Measurements from ENCODE around the gene LGALS13. TPM values are rescaled to one million over a fixed set of nuclear protein-coding genes. Genes with fewer than 3 reads are reported as not detected.

The LGALS13 gene, protein sequence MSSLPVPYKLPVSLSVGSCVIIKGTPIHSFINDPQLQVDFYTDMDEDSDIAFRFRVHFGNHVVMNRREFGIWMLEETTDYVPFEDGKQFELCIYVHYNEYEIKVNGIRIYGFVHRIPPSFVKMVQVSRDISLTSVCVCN
- polyA plus RNA-seq = not detected
- long read RNA-seq, donor 1 = 0 reads
- long read RNA-seq, donor 2 = 0 reads
- long read RNA-seq, donor 3 = 0 reads
- long read RNA-seq, donor 4 = 0 reads
- long read RNA-seq, donor 5 = 0 reads
- long read RNA-seq, donor 6 = 0 reads
- long read RNA-seq, donor 7 = 0 reads
- long read RNA-seq, donor 8 = 0 reads
- long read RNA-seq, donor 9 = 0 reads
- long read RNA-seq, donor 10 = 0 reads

DNA sequence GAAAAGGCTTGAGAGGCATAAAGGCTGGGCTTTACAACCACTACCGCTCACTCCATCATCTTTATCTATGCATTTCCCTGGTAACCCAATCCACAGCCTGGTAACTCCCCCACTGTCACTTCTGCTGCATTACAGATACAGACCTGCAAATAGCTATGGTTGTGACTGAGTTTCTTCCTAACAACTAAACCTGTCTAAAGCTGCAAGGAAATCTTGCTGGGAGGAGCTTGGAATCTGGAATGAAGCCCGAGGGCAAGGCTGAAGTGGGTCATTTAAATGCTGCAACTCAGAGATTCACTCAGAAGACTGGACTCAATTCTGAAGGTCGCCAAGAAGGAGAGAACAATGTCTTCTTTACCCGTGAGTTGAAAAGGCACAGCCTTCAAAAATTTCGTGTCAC, at the start of gene LGALS13:
TSS of gene LGALS13 (plus strand) at position 301 of the 400 bp plus-strand sequence. CDS start at position 346, 45 bp downstream.
- H3K9me3 ChIP-seq (ENCODE audit: control insufficient read depth in 2 of 2, insufficient read depth in 1 of 2, low read depth in 1 of 2, low read length in 1 of 2) = no peaks in the 10 kb centered on the region
- no peak for FAIRE-seq
- no peak within 1 kb of the TSS for H3K27ac ChIP-seq (ENCODE audit: low read depth in 1 of 3, low read length in 2 of 3)
- no peaks in the 10 kb centered on the region for H3K27me3 ChIP-seq (ENCODE audit: control insufficient read depth in 3 of 3, insufficient read depth in 3 of 3, low read length in 3 of 3)
- H3K4me3 ChIP-seq (ENCODE audit: low read depth in 1 of 3, low read length in 3 of 3) = no peak within 1 kb of the TSS
- H3K36me3 ChIP-seq (ENCODE audit: control insufficient read depth in 3 of 3, insufficient read depth in 2 of 3, low read depth in 1 of 3, low read length in 3 of 3) = no peaks in the 10 kb centered on the region
- no peaks in the 10 kb centered on the region for H3K4me1 ChIP-seq (ENCODE audit: control insufficient read depth in 3 of 3, insufficient read depth in 2 of 3, low read depth in 1 of 3, low read length in 2 of 3)
- WGBS, 3 donors = 23 to 35% (median 24%) methylated on average over 5 of the region's 5 CpGs
- no peak for DNase-seq

- Histone ChIP-seq H3K4me1 (ENCODE audit: control insufficient read depth in 3 of 3, insufficient read depth in 2 of 3, low read depth in 1 of 3, low read length in 2 of 3) (no peaks in the 10 kb centered on the region), H3K27ac (ENCODE audit: low read depth in 1 of 3, low read length in 2 of 3) (no peak overlapping the region), H3K4me3 (ENCODE audit: low read depth in 1 of 3, low read length in 3 of 3) (no peak overlapping the region), H3K36me3 (ENCODE audit: control insufficient read depth in 3 of 3, insufficient read depth in 2 of 3, low read depth in 1 of 3, low read length in 3 of 3) (no peaks in the 10 kb centered on the region), H3K27me3 (ENCODE audit: control insufficient read depth in 3 of 3, insufficient read depth in 3 of 3, low read length in 3 of 3) (no peaks in the 10 kb centered on the region), H3K9me3 (ENCODE audit: control insufficient read depth in 2 of 2, insufficient read depth in 1 of 2, low read depth in 1 of 2, low read length in 1 of 2) (no peaks in the 10 kb centered on the region)
- FAIRE-seq = no peak
- DNase-seq = no peak
- WGBS, 3 donors = 51 to 64% (median 52%) methylated on average over 7 of the region's 7 CpGs
Measured at GRCh38 chr19:39553082-39553652, 49.2 kb upstream of the LGALS13 start.

DNA sequence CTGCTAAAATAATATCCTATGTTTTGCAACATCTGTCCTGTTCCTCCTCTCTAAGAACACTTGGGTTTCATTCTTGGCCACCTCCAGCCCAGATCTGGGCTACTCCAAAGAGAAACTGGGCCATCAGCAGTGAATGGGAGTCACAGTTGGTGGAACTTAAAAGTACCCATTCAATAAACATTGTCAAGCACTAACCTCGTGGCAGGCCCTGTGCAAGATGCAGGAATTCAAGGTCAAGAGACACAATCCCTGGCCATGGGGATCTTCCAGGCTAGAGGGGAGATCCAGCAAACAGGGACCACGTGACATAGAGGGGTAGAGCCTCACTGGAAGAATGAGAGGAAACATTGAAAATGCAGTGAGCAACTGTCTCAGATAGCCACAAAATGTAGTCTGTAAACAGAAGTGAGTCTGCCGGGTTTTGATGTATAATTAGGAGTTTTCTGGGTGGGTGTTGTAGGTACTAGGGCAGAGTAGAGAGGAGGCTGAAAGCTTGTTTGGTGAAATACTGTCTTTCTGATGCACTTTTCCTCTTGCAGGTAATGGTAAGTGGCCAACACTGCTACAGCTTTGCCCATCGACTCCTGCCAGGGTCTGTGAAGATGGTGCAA, 47.5 kb upstream of the LGALS13 start:
- no peak for FAIRE-seq
- H3K4me1 ChIP-seq (ENCODE audit: control insufficient read depth in 3 of 3, insufficient read depth in 2 of 3, low read depth in 1 of 3, low read length in 2 of 3) = no peaks in the 10 kb centered on the region
- no peak overlapping the region for H3K27ac ChIP-seq (ENCODE audit: low read depth in 1 of 3, low read length in 2 of 3)
- H3K4me3 ChIP-seq (ENCODE audit: low read depth in 1 of 3, low read length in 3 of 3) = no peak overlapping the region
- no peaks in the 10 kb centered on the region for H3K9me3 ChIP-seq (ENCODE audit: control insufficient read depth in 2 of 2, insufficient read depth in 1 of 2, low read depth in 1 of 2, low read length in 1 of 2)
- 63 to 68% (median 66%) methylated on average over 4 of the region's 4 CpGs for WGBS, 3 donors
- no peaks in the 10 kb centered on the region for H3K36me3 ChIP-seq (ENCODE audit: control insufficient read depth in 3 of 3, insufficient read depth in 2 of 3, low read depth in 1 of 3, low read length in 3 of 3)
- DNase-seq = no peak
- H3K27me3 ChIP-seq (ENCODE audit: control insufficient read depth in 3 of 3, insufficient read depth in 3 of 3, low read length in 3 of 3) = no peaks in the 10 kb centered on the region

GRCh38 chr19:39555883-39556282, 46.4 kb upstream of the LGALS13 start:
- Histone ChIP-seq H3K9me3 (ENCODE audit: control insufficient read depth in 2 of 2, insufficient read depth in 1 of 2, low read depth in 1 of 2, low read length in 1 of 2) (no peaks in the 10 kb centered on the region), H3K4me3 (ENCODE audit: low read depth in 1 of 3, low read length in 3 of 3) (no peak overlapping the region), H3K27ac (ENCODE audit: low read depth in 1 of 3, low read length in 2 of 3) (no peak overlapping the region), H3K4me1 (ENCODE audit: control insufficient read depth in 3 of 3, insufficient read depth in 2 of 3, low read depth in 1 of 3, low read length in 2 of 3) (no peaks in the 10 kb centered on the region), H3K27me3 (ENCODE audit: control insufficient read depth in 3 of 3, insufficient read depth in 3 of 3, low read length in 3 of 3) (no peaks in the 10 kb centered on the region), H3K36me3 (ENCODE audit: control insufficient read depth in 3 of 3, insufficient read depth in 2 of 3, low read depth in 1 of 3, low read length in 3 of 3) (no peaks in the 10 kb centered on the region)
- no peak for FAIRE-seq
- WGBS, 3 donors = 41 to 69% (median 50%) methylated on average over 1 of the region's 1 CpG
- DNase-seq = no peak

GRCh38 chr19:39557811-39558623, 44.3 kb upstream of the LGALS13 start:
- WGBS, 3 donors = 29 to 55% (median 34%) methylated on average over 5 of the region's 5 CpGs
- peak; percentile 8 to 45 for DNase-seq

DNA sequence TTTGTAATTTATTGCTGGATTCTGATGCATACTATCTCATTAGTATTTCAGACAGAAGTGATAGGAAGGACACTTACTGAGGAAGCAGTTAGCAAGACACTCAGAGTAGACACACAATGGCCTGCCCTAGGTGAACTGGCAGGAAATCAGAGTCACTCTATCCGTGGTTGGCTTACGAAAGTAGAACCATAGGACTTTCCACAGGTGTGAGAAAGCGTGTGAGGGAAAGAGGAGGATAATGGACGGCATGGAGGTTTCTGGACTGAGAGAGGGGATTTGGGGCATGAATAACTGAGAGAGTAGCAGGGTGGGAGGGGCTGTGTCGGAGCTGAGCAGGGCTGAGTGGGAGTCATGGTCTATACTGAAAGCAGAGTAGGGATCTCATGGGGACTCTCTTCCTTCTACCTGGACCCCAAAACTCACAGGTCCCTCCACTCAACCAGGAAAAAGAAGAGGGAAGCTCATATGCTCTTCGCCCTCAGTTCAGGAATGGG, 43.7 kb upstream of the LGALS13 start:
- FAIRE-seq (no peak), DNase-seq (peak in 1 of 2 donors; percentile 22)
- peaks cover 0 to 3% (median 0%) of the 10 kb centered on the region in 3 donors for H3K27me3 ChIP-seq (ENCODE audit: control insufficient read depth in 3 of 3, insufficient read depth in 3 of 3, low read length in 3 of 3)
- H3K4me1 ChIP-seq (ENCODE audit: control insufficient read depth in 3 of 3, insufficient read depth in 2 of 3, low read depth in 1 of 3, low read length in 2 of 3) = no peaks in the 10 kb centered on the region
- H3K9me3 ChIP-seq (ENCODE audit: control insufficient read depth in 2 of 2, insufficient read depth in 1 of 2, low read depth in 1 of 2, low read length in 1 of 2) = no peaks in the 10 kb centered on the region
- no peak overlapping the region for H3K4me3 ChIP-seq (ENCODE audit: low read depth in 1 of 3, low read length in 3 of 3)
- no peaks in the 10 kb centered on the region for H3K36me3 ChIP-seq (ENCODE audit: control insufficient read depth in 3 of 3, insufficient read depth in 2 of 3, low read depth in 1 of 3, low read length in 3 of 3)
- WGBS, 3 donors = 50 to 63% (median 57%) methylated on average over 6 of the region's 6 CpGs
- H3K27ac ChIP-seq (ENCODE audit: low read depth in 1 of 3, low read length in 2 of 3) = peak overlapping the region in 1 of 3 donors; percentile 14

More at GRCh38 chr19:39557811-39558623, 44.3 kb upstream of the LGALS13 start:
- no peak overlapping the region for H3K4me3 ChIP-seq (ENCODE audit: low read depth in 1 of 3, low read length in 3 of 3)
- no peaks in the 10 kb centered on the region for H3K9me3 ChIP-seq (ENCODE audit: control insufficient read depth in 2 of 2, insufficient read depth in 1 of 2, low read depth in 1 of 2, low read length in 1 of 2)
- no peaks in the 10 kb centered on the region for H3K4me1 ChIP-seq (ENCODE audit: control insufficient read depth in 3 of 3, insufficient read depth in 2 of 3, low read depth in 1 of 3, low read length in 2 of 3)
- H3K36me3 ChIP-seq (ENCODE audit: control insufficient read depth in 3 of 3, insufficient read depth in 2 of 3, low read depth in 1 of 3, low read length in 3 of 3) = no peaks in the 10 kb centered on the region
- H3K27me3 ChIP-seq (ENCODE audit: control insufficient read depth in 3 of 3, insufficient read depth in 3 of 3, low read length in 3 of 3) = peaks cover 0 to 2% (median 0%) of the 10 kb centered on the region in 3 donors
- no peak for FAIRE-seq
- H3K27ac ChIP-seq (ENCODE audit: low read depth in 1 of 3, low read length in 2 of 3) = peak overlapping the region in 2 of 3 donors; percentile 35 to 73

DNA sequence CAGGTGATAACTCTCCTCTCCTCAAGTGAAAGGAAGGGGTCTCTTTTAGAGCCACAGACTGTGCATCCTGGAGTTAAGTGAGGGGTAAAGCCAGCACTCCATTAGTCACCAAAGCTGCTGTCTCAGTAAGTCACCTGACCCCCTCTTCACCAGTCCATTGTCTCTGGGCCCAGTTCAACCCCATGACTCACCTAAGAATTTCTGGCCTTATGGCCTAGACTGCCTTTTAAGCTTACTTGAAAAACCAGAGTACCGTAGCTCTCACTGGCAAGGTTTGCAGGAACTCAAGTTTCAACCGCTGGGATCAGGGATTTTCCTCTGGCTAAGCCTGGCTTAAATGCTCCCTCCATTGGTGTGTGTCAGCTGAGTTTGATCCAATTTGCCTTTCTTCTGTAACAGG, 38.9 kb upstream of the LGALS13 start:
- peaks cover 0 to 3% (median 0%) of the 10 kb centered on the region in 3 donors for H3K27me3 ChIP-seq (ENCODE audit: control insufficient read depth in 3 of 3, insufficient read depth in 3 of 3, low read length in 3 of 3)
- DNase-seq (no peak), FAIRE-seq (no peak)
- no peak overlapping the region for H3K4me3 ChIP-seq (ENCODE audit: low read depth in 1 of 3, low read length in 3 of 3)
- no peaks in the 10 kb centered on the region for H3K9me3 ChIP-seq (ENCODE audit: control insufficient read depth in 2 of 2, insufficient read depth in 1 of 2, low read depth in 1 of 2, low read length in 1 of 2)
- H3K36me3 ChIP-seq (ENCODE audit: control insufficient read depth in 3 of 3, insufficient read depth in 2 of 3, low read depth in 1 of 3, low read length in 3 of 3) = no peaks in the 10 kb centered on the region
- H3K27ac ChIP-seq (ENCODE audit: low read depth in 1 of 3, low read length in 2 of 3) = no peak overlapping the region
- H3K4me1 ChIP-seq (ENCODE audit: control insufficient read depth in 3 of 3, insufficient read depth in 2 of 3, low read depth in 1 of 3, low read length in 2 of 3) = no peaks in the 10 kb centered on the region
- WGBS, 3 donors = 75 to 83% (median 80%) methylated on average over 2 of the region's 2 CpGs

- no peak for FAIRE-seq
- WGBS, 3 donors = 37 to 51% (median 48%) methylated on average over 3 of the region's 3 CpGs
- no peaks in the 10 kb centered on the region for H3K36me3 ChIP-seq (ENCODE audit: control insufficient read depth in 3 of 3, insufficient read depth in 2 of 3, low read depth in 1 of 3, low read length in 3 of 3)
- no peaks in the 10 kb centered on the region for H3K4me1 ChIP-seq (ENCODE audit: control insufficient read depth in 3 of 3, insufficient read depth in 2 of 3, low read depth in 1 of 3, low read length in 2 of 3)
- H3K27me3 ChIP-seq (ENCODE audit: control insufficient read depth in 3 of 3, insufficient read depth in 3 of 3, low read length in 3 of 3) = peaks cover 0 to 6% (median 3%) of the 10 kb centered on the region in 3 donors
- H3K4me3 ChIP-seq (ENCODE audit: low read depth in 1 of 3, low read length in 3 of 3) = no peak overlapping the region
- H3K27ac ChIP-seq (ENCODE audit: low read depth in 1 of 3, low read length in 2 of 3) = no peak overlapping the region
- DNase-seq = no peak
- H3K9me3 ChIP-seq (ENCODE audit: control insufficient read depth in 2 of 2, insufficient read depth in 1 of 2, low read depth in 1 of 2, low read length in 1 of 2) = no peaks in the 10 kb centered on the region
Measured at GRCh38 chr19:39566064-39566463, 36.3 kb upstream of the LGALS13 start.

Data from small intestine (tissue), 16 donors.